Right lobe of liver (tissue), 6 donors: Measurements from ENCODE around the gene LEF1. TPM values are rescaled to one million over a fixed set of nuclear protein-coding genes. Genes with fewer than 3 reads are reported as not detected.

Experiments used
- ATAC-seq, 4 donors: fragments of 200-7000 bp; cut with Tn5 transposase; one replicate each; pipeline ENCODE4 v1.9.1; 2020; ENCODE audit warnings: mild to moderate bottlenecking in 4 of 4, moderate library complexity in 4 of 4
- DNase-seq, 3 donors: peaks; one replicate each; pipeline ENCODE4 v3.0.0-alpha.2; 2020
- H3K27ac ChIP-seq, 3 donors: fragments of 200-600 bp; one replicate each; pipeline ENCODE4 v1.8.0; 2022
- H3K27me3 ChIP-seq, 2 donors: fragments of 200-600 bp; one replicate each; pipeline ENCODE4 v1.8.0; 2022
- H3K36me3 ChIP-seq, 4 donors: fragments of 200-600 bp; sonication (generic) in 1 of 4; one replicate each; pipeline versions ENCODE4 v1.5.1 to v1.8.0; 2017 to 2022; ENCODE audit warnings: control low read depth in 1 of 4
- H3K4me1 ChIP-seq, 4 donors: fragments of 200-600 bp; sonication (generic) in 1 of 4; one replicate each; pipeline versions ENCODE4 v1.5.1 to v1.8.0; 2017 to 2022; ENCODE audit warnings: control low read depth in 1 of 4
- H3K4me3 ChIP-seq, 3 donors: fragments of 200-600 bp; one replicate each; pipeline ENCODE4 v1.8.0; 2022
- H3K9me3 ChIP-seq, 4 donors: fragments of 200-600 bp; sonication (generic) in 1 of 4; one replicate each; pipeline versions ENCODE4 v1.5.1 to v1.8.0; 2017 to 2022; ENCODE audit warnings: control low read depth in 1 of 4
- CTCF ChIP-seq, 4 donors: fragments of 200-600 bp in 3 of 4; fragments of 450-650 bp in 1 of 4; IDR thresholded peaks; one replicate each; pipeline versions ENCODE4 v1.5.1 to v1.8.0; 2016 to 2022; ENCODE audit warnings: antibody characterized with exemption in 4 of 4, mild to moderate bottlenecking in 2 of 4
- POLR2A ChIP-seq: fragments of 450-650 bp; IDR thresholded peaks from one replicate; pipeline ENCODE4 v1.6.1; 2017; ENCODE audit warnings: antibody characterized with exemption, mild to moderate bottlenecking
- WGBS: methylation state at CpG from one replicate; pipeline ENCODE4 v1.1.6; 2018; ENCODE audit warnings: low coverage, low lambda C conversion rate; ENCODE audit not compliant: insufficient coverage; ENCODE audit errors: missing lambda C conversion rate; 5-methylcytosine and 5-hydroxymethylcytosine counted together
- intact Hi-C, 2 donors: fragments of 100-400 bp; cut with DNase I; formaldehyde crosslinking; loops; one replicate each; pipeline versions ENCODE4 v1.11.2 to v1.14.1; 2022
- total RNA-seq, 6 experiments: library from RNA; depleted of rRNA in 2 of 6; stranded (reverse); fragments of >200 nt in 2 of 6; fragmentation: NEBNext Ultra II Directional in 3 of 6; extraction: Animal tissue kit (Norgen Biotek cat#: 25700) in 3 of 6; gene quantifications; one replicate each; pipeline versions ENCODE4 v1.1.0 to v1.2.4, GENCODE V29; 2016 to 2023
- donor health status: DM: no; HTN: yes; CAD: no.
- donor health status: DM: no; HTN: no; CAD: no.
- donor health status: DM: no; HTN: no; CAD: no.
- donor health status: DM: no; HTN: yes; CAD: no.
- donor health status: DM: no; HTN: yes; CAD: no.

Gene LEF1
- total RNA-seq, 6 experiments from 2014 or later: 0.19 to 0.66 (median 0.42) TPM; not detected in 1

- DNase-seq: no peak
- Histone ChIP-seq H3K36me3 (no peaks in the 10 kb centered on the region), H3K27ac (no peak overlapping the region), H3K9me3 (no peaks in the 10 kb centered on the region), H3K4me1 (no peaks in the 10 kb centered on the region), H3K4me3 (no peak overlapping the region), H3K27me3 (no peaks in the 10 kb centered on the region)
- WGBS: 32% methylated on average over 5 of the region's 5 CpGs
- no peak for TF ChIP-seq POLR2A
- intact Hi-C loops: no loop called here
- ATAC-seq: no peak
Observed at GRCh38 chr4:108094923-108095482, 73.7 kb downstream of the LEF1 start.

- intact Hi-C loops: no loop called here
- Histone ChIP-seq H3K36me3 (no peaks in the 10 kb centered on the region), H3K27me3 (no peaks in the 10 kb centered on the region), H3K4me1 (no peaks in the 10 kb centered on the region), H3K4me3 (no peak overlapping the region), H3K27ac (no peak overlapping the region), H3K9me3 (no peaks in the 10 kb centered on the region)
- 100% methylated on average over 1 of the region's 2 CpGs for WGBS
- ATAC-seq (no peak), DNase-seq (no peak)
- no peak for TF ChIP-seq POLR2A
Observed at GRCh38 chr4:108094131-108094530, 74.6 kb downstream of the LEF1 start.

GRCh38 chr4:108092288-108092687, 76.4 kb downstream of the LEF1 start:
- TF ChIP-seq POLR2A: no peak
- TF ChIP-seq CTCF (IDR thresholded peaks at IDR 0.05): no peak
- no peak for ATAC-seq
- Histone ChIP-seq H3K9me3 (no peaks in the 10 kb centered on the region), H3K4me1 (no peaks in the 10 kb centered on the region), H3K4me3 (no peak overlapping the region), H3K36me3 (no peaks in the 10 kb centered on the region), H3K27me3 (no peaks in the 10 kb centered on the region), H3K27ac (no peak overlapping the region)
- intact Hi-C loops: no loop called here
- no peak for DNase-seq
- 95% methylated on average over 1 of the region's 2 CpGs for WGBS

- WGBS: 55% methylated on average over 6 of the region's 6 CpGs
- Histone ChIP-seq H3K27ac (no peak overlapping the region), H3K4me1 (no peaks in the 10 kb centered on the region), H3K27me3 (no peaks in the 10 kb centered on the region), H3K4me3 (no peak overlapping the region), H3K9me3 (no peaks in the 10 kb centered on the region), H3K36me3 (no peaks in the 10 kb centered on the region)
- intact Hi-C loops: no loop called here
- DNase-seq (no peak), ATAC-seq (no peak)
- TF ChIP-seq POLR2A: no peak
Observed at GRCh38 chr4:108087293-108087967, 81.3 kb downstream of the LEF1 start.

GRCh38 chr4:108081256-108081655, 87.5 kb downstream of the LEF1 start:
- Histone ChIP-seq H3K27ac (no peak overlapping the region), H3K4me1 (no peaks in the 10 kb centered on the region), H3K36me3 (no peaks in the 10 kb centered on the region), H3K9me3 (no peaks in the 10 kb centered on the region), H3K27me3 (no peaks in the 10 kb centered on the region), H3K4me3 (no peak overlapping the region)
- DNase-seq (no peak), ATAC-seq (peak in 1 of 4 donors; percentile 28)
- WGBS: 50% methylated on average over 4 of the region's 16 CpGs
- no peak for TF ChIP-seq CTCF (IDR thresholded peaks at IDR 0.05)
- no peak for TF ChIP-seq POLR2A
- intact Hi-C loops: no loop called here

- H3K4me3 ChIP-seq: no peak overlapping the region
- no peak for TF ChIP-seq POLR2A
- TF ChIP-seq CTCF (IDR thresholded peaks at IDR 0.05): no peak
- ATAC-seq (no peak), DNase-seq (no peak)
- 80% methylated on average over 9 of the region's 10 CpGs for WGBS
- H3K27ac ChIP-seq: no peak overlapping the region
- H3K27me3 ChIP-seq: no peaks in the 10 kb centered on the region
- no peaks in the 10 kb centered on the region for H3K36me3 ChIP-seq
- no peaks in the 10 kb centered on the region for H3K9me3 ChIP-seq
- intact Hi-C loops: no loop called here
- no peaks in the 10 kb centered on the region for H3K4me1 ChIP-seq
Observed at GRCh38 chr4:108080747-108081146, 88.0 kb downstream of the LEF1 start.
